ENCODE results near the gene EMID1.

GRCh38 chr22:29272624-29273023 is 66.9 kb downstream of the EMID1 start:
- TF ChIP-seq EZH2 (IDR thresholded peaks at IDR 0.05; ENCODE audit: low read depth): no peak
- no peak for TF ChIP-seq CTCF (conservative IDR thresholded peaks at IDR 0.05)

Data from PC-9 (cell line).